ENCODE results near the gene LIMA1. TPM values are rescaled to one million over a fixed set of nuclear protein-coding genes. Genes with fewer than 3 reads are reported as not detected.
"Not testable (repeated sequence)": the region's sequence is repeated elsewhere in the genome, so short reads cannot be mapped to it uniquely, and the experiment has no call there.

The LIMA1 gene
- polyA plus RNA-seq, 4 donors: 82.6 to 102 (median 83.0) TPM

DNA sequence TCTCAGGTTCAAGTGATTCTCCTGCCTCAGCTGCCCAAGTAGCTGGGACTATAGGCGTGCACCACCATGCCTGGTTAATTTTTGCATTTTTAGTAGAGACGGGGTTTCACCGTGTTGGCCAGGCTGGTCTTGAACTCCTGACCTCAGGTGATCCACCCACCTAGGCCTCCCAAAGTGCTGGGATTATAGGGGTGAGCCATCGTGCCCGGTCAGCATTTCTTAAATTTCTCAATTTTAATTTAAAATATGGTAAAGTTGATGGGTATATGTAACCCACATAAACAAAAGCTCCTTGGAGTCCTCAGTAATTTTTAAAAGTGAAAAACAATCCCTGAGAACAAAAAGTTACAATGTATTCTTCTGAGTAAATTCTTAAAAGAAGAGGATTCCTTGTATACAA, 128.4 kb downstream of the LIMA1 start:
- not testable (repeated sequence) for DNase-seq (ENCODE audit: low read depth in 4 of 4, low spot score in 2 of 4)

DNA sequence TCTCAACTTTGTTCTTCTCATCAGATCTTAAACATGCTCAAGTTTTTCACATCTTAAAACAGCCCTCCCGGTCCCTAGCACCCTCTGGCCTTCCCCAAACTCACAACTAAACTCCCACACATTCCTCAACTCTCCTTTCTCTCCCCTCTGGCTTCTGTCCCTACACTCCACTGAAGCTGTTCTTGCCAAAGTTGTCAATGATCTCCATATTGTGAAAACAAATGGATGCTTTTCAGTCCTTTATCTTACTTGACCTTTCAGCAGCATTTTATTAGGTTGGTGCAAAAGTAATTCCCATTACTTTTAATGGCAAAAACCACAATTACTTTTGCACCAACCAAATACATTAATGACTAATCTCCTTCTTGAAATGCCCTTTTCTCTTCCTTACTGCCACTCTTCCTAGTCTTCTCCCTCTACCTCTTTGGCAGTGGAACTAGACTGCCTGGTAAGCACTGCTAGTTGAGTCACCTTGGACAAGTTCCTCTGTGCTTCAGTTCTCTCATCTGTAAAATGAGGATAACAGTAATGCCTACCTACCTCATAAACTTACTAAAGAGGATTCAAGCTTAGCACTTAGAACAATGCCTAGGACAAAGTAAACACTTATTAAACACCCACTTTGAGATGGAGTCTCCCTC, 132.2 kb downstream of the LIMA1 start:
- DNase-seq (ENCODE audit: low read depth in 4 of 4, low spot score in 2 of 4): no peak

DNA sequence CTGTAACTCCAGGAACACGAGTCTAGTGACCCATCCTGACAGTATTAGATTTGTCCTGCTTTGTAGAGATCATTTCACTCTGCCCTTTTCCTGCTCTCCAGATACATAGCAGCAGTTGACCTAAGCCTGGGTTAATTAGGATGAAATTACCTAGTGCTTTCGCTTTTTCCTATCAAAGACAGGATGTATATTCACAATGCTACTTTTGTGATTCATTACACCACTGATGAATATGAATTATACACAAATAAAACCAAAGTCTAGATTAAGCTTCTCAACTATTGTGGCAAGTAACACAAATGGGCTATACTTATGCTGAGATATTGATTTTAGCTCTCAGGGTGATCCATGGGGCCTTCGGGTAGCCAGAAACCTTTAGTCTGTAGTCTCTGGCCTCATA, 134.0 kb downstream of the LIMA1 start:
- DNase-seq (ENCODE audit: low read depth in 4 of 4, low spot score in 2 of 4): no peak

DNA sequence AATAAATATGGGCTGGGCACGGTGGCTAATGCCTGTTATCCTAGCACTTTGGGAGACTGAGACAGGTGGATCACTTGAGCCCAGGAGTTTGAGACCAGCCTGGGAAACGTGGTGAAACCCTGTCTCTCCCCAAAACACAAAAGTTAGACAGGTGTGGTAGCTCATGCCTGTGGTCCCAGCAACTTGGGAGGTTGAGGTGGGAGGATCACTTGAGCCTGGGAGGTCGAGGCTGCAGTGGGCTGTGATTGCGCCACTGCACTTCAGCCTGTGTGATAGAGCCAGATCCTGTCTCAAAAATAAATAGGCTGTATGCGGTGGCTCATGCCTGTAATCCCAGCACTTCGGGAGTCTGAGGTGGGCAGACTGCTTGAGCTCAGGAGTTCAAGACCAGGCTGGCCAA, 135.3 kb downstream of the LIMA1 start:
- DNase-seq (ENCODE audit: low read depth in 4 of 4, low spot score in 2 of 4): not testable (repeated sequence)

DNA sequence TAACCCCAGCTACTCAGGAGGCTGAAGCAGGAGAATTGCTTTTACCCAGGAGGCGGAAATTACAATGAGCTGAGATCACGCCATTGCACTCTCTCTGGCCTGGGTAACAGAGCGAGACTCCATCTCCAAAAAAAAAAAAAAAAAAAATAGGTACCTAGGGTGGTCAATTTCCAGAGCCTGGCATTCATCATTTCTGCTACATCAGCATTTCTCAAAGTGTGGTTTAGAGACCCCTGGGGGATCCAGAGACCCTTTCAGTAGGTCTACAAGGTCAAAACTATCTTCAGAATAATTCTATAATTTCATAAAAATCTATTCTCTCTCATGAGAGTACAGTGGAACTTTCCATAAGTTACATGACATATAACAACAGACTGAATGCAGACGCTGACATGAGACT, 136.0 kb downstream of the LIMA1 start:
- DNase-seq (ENCODE audit: low read depth in 4 of 4, low spot score in 2 of 4): no peak

DNA sequence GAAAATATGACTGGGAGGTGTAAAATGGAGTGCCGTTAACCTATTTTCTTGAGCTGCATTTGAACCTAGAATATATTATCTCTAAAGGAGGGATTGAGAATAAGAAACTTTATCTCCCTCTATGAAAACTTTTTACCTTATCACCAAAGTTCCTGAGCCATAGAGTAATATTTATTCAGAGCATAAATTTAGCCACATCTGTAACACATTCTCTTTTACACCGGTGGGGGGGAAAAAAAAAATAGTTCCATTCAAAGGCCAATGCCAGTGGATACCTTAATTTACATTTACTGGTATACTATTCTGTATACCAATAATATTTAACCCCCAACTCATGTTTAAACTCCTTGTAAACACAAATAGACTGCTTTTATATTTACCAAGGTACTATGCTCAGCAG, 137.9 kb downstream of the LIMA1 start:
- DNase-seq (ENCODE audit: low read depth in 4 of 4, low spot score in 2 of 4): no peak

DNA sequence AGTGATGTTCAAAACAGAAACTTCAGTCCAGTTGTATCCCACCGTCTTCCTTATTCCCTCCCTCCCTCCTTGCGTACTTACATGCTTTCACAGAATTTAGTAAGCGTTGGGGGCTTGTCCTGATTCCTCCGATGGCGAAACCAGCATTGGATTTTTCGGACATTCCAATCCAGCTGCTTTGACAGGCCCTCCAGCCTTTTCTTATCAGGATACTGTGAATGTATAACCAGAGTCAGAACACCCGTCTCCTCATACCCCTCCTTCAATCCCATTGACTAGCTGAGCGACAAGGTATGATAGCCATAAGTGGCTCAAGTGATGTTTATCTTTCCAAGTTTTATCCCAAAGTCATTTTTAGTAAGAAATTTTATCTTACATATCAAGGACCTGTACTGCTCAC, 140.3 kb downstream of the LIMA1 start:
- no peak for DNase-seq (ENCODE audit: low read depth in 4 of 4, low spot score in 2 of 4)

DNA sequence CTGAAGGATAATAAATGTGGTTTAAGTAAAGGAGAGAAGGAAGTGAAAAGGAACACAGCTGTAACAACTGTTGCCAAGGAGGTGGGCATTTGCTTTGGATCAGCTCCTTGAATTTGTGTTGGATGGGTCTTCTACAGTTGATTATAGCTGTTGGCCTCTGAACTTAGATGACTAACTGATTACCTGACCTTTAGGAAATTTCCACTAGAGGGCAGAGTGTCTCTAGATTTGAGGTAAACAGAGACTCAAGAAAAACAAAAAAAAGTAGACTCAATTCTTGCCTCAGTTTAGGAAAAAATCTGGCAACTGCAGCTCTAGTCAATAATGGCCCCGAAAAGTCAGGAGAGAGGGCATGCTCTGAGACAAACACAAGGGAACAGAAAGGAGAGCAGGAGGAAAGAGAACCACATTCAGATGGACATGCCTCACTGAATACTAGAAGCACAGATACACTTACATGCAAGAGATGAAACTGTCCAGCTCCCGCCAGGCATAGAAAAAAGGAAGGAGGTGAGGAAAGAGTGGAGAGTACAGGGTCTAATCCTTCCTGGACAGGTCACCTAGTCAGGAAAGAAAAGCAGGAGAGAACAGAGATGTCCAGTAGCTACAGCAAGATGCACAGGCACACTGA, 150.7 kb downstream of the LIMA1 start:
- DNase-seq (ENCODE audit: low read depth in 4 of 4, low spot score in 2 of 4): no peak

DNA sequence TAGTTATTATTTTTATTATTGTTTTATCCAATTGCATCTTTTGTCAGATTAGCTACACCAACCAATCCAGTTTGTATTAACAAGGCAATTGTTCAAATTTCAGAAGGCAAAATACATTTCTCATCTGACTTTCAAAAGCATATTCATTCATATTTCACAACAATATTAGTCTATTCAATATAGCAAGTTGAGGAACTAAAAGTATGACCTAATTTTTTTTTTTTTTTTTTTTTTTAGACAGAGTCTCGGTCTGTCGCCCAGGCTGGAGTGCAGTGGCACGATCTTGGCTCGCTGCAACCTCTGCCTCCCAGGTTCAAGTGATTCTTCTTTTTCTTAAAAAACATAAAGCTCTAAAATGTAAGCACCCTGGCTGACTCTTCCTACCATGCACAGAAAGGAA, 154.0 kb downstream of the LIMA1 start:
- DNase-seq (ENCODE audit: low read depth in 4 of 4, low spot score in 2 of 4): no peak

DNA sequence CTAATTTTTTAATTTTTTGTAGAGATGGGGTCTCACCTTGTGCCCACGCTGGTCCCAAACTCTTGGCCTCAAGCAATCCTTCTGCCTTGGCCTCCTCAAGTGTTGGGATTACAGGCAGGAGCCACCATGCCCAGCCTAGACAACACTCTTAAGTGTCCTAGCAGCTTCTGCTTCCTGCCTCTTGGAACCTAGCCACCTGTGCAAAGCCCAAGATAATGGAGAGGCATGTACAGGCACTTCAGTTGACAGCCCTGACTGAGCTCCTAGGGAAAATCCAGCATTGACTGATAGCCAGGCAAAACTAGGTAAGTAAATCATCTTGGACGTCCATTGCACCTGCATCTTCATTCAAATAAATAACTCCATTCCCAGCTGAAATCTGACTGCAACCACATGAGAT, 155.8 kb downstream of the LIMA1 start:
- DNase-seq (ENCODE audit: low read depth in 4 of 4, low spot score in 2 of 4): no peak

Other genes starting within 250 kb of the LIMA1 start
- 1 to 10 TPM; 3.3 to 6.0 (median 5.5) TPM for gene ASIC1, start 225.9 kb downstream of the LIMA1 start, polyA plus RNA-seq (ENCODE audit: insufficient read length in 4 of 4)
- gene SMARCD1, start 198.2 kb downstream of the LIMA1 start, polyA plus RNA-seq (ENCODE audit: insufficient read length in 4 of 4): 100 to 1,000 TPM; 161 to 206 (median 185) TPM
- 10 to 100 TPM; 47.0 to 70.4 (median 67.1) TPM for gene GPD1, start 179.5 kb downstream of the LIMA1 start, polyA plus RNA-seq (ENCODE audit: insufficient read length in 4 of 4)
- 10 to 100 TPM; 50.0 to 62.2 (median 53.7) TPM for gene COX14, start 171.3 kb downstream of the LIMA1 start, polyA plus RNA-seq (ENCODE audit: insufficient read length in 4 of 4)
- gene CERS5, start 116.2 kb downstream of the LIMA1 start, polyA plus RNA-seq (ENCODE audit: insufficient read length in 4 of 4): 10 to 100 TPM; 67.7 to 86.7 (median 78.3) TPM
- under 1 TPM; 0.08 to 0.93 (median 0.23) TPM for gene FAM186A, start 113.1 kb upstream of the LIMA1 start, polyA plus RNA-seq (ENCODE audit: insufficient read length in 4 of 4)
- gene LARP4, start 117.4 kb upstream of the LIMA1 start, polyA plus RNA-seq (ENCODE audit: insufficient read length in 4 of 4): 10 to 100 TPM; 34.2 to 49.8 (median 41.6) TPM
- gene DIP2B, start 221.5 kb upstream of the LIMA1 start, polyA plus RNA-seq (ENCODE audit: insufficient read length in 4 of 4): 10 to 100 TPM; 20.5 to 24.6 (median 23.4) TPM

All from left renal cortex interstitium (tissue), 4 donors.